GM12878 (cell line): ENCODE measurements around the gene LSP1.

ENCODE experiments used
- CREB1 ChIP-seq: IDR thresholded peaks from 2 replicates; pipeline ENCODE4 v1.6.1; 2012; ENCODE audit warnings: low read depth, mild to moderate bottlenecking, inconsistent platforms
- EP300 ChIP-seq, 2 experiments: fragments of 150-350 bp in 1 of 2; IDR thresholded peaks; 2 replicates each; pipeline ENCODE4 v1.6.1; 2011 to 2012; ENCODE audit warnings: low read depth in 2 of 2, low read length in 2 of 2, borderline replicate concordance in 1 of 2, improper control_type of control experiment in 1 of 2, inconsistent platforms in 1 of 2; ENCODE audit not compliant: control insufficient read depth in 1 of 2
- ESRRA ChIP-seq: IDR thresholded peaks from 2 replicates; pipeline ENCODE4 v1.6.1; 2012; ENCODE audit warnings: mild to moderate bottlenecking, low read length, improper control_type of control experiment
- POLR2AphosphoS2 ChIP-seq: IDR thresholded peaks from 2 replicates; pipeline ENCODE4 v1.6.1; 2011; ENCODE audit warnings: low read depth, mild to moderate bottlenecking, low read length, improper control_type of control experiment, moderate library complexity
- RBBP5 ChIP-seq: fragments of 200-600 bp; sonication (generic); conservative IDR thresholded peaks from 2 replicates; pipeline ENCODE4 v1.6.1; 2016
- SREBF2 ChIP-seq: IDR thresholded peaks from 2 replicates; pipeline ENCODE4 v1.6.1; 2012; ENCODE audit warnings: mild to moderate bottlenecking, low read length
- TAF1 ChIP-seq: IDR thresholded peaks from 2 replicates; pipeline ENCODE4 v1.6.1; 2011; ENCODE audit warnings: mild to moderate bottlenecking, low read depth, low read length, borderline replicate concordance
- TCF7 ChIP-seq: IDR thresholded peaks from 2 replicates; pipeline ENCODE4 v1.6.1; 2014; ENCODE audit warnings: antibody characterized with exemption, borderline replicate concordance
- YY1 ChIP-seq: IDR thresholded peaks from 2 replicates; pipeline ENCODE4 v1.6.1; 2011; ENCODE audit warnings: low read depth, mild to moderate bottlenecking, low read length
- ZBED1 ChIP-seq: IDR thresholded peaks from 2 replicates; pipeline ENCODE4 v1.6.1; 2016; ENCODE audit warnings: borderline replicate concordance
- ZNF274 ChIP-seq: IDR thresholded peaks from one replicate; pipeline ENCODE4 v1.8.0; 2011; ENCODE audit not compliant: insufficient read length, insufficient read depth
- TF ChIP-seq, protein P1 (sequence below): IDR thresholded peaks from 2 replicates; pipeline ENCODE4 v1.6.1; 2012; ENCODE audit warnings: low read depth, low read length, improper control_type of control experiment
- TF ChIP-seq, protein P2 (sequence below), 3 experiments: IDR thresholded peaks in 2 of 3; conservative IDR thresholded peaks in 1 of 3; 2 replicates each; pipeline ENCODE4 v1.5.1; 2011; ENCODE audit warnings: low read depth in 3 of 3, low read length in 3 of 3, mild to moderate bottlenecking in 3 of 3, control low read depth in 2 of 3, moderate library complexity in 2 of 3, inconsistent platforms in 1 of 3, mixed read lengths in 1 of 3; ENCODE audit not compliant: control insufficient read depth in 2 of 3, insufficient read depth in 1 of 3; ENCODE audit errors: extremely low read depth in 1 of 3

DNA sequence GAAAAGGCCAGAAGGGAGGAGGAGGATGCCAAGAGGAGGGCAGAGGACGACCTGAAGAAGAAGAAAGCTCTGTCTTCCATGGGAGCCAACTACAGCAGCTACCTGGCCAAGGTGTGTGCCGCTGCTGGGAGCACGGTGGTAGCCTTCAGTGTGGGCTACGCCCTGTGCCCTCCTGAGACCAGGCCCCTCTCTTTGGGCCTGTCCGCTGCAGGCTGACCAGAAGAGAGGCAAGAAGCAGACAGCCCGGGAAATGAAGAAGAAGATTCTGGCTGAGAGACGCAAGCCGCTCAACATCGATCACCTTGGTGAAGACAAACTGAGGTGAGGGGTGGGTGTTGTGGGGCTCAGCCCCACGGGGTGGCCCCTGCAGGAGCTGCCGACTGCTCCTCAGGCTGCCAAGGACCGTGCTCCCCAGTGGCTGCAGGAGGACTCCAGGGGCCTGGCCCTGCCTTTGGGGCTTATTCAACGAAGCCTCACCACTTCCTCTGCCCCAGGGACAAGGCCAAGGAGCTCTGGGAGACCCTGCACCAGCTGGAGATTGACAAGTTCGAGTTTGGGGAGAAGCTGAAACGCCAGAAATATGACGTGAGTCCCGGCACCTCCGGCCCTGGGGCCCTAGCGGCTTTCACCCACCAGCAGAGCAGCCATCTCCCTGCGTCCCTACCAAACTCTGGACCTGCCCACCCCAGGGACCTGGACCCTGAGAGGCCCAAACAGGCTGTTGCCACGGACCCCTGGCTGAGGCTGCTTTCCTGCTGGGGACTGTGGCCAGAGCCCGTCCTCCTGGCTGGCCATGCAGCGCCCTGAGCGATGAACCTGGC is 81.7 kb downstream of the LSP1 start:
- TF ChIP-seq, protein P1, sequence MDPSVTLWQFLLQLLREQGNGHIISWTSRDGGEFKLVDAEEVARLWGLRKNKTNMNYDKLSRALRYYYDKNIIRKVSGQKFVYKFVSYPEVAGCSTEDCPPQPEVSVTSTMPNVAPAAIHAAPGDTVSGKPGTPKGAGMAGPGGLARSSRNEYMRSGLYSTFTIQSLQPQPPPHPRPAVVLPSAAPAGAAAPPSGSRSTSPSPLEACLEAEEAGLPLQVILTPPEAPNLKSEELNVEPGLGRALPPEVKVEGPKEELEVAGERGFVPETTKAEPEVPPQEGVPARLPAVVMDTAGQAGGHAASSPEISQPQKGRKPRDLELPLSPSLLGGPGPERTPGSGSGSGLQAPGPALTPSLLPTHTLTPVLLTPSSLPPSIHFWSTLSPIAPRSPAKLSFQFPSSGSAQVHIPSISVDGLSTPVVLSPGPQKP = no peak
- TF ChIP-seq, protein P2, sequence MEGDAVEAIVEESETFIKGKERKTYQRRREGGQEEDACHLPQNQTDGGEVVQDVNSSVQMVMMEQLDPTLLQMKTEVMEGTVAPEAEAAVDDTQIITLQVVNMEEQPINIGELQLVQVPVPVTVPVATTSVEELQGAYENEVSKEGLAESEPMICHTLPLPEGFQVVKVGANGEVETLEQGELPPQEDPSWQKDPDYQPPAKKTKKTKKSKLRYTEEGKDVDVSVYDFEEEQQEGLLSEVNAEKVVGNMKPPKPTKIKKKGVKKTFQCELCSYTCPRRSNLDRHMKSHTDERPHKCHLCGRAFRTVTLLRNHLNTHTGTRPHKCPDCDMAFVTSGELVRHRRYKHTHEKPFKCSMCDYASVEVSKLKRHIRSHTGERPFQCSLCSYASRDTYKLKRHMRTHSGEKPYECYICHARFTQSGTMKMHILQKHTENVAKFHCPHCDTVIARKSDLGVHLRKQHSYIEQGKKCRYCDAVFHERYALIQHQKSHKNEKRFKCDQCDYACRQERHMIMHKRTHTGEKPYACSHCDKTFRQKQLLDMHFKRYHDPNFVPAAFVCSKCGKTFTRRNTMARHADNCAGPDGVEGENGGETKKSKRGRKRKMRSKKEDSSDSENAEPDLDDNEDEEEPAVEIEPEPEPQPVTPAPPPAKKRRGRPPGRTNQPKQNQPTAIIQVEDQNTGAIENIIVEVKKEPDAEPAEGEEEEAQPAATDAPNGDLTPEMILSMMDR (IDR thresholded peaks at IDR 0.05 in 2 of 3, conservative IDR thresholded peaks at IDR 0.05 in 1 of 3; ENCODE audit: control insufficient read depth in 2 of 3, extremely low read depth in 1 of 3, insufficient read depth in 1 of 3, low read depth in 3 of 3, low read length in 3 of 3) = no peak
- TF ChIP-seq RBBP5 = no peak
- no peak for TF ChIP-seq CREB1
- TF ChIP-seq POLR2AphosphoS2 = no peak
- TF ChIP-seq YY1 = no peak
- TF ChIP-seq EP300 (IDR thresholded peaks at IDR 0.05; ENCODE audit: borderline replicate concordance in 1 of 2, control insufficient read depth in 1 of 2, low read depth in 2 of 2, low read length in 2 of 2) = no peak
- TF ChIP-seq SREBF2 = no peak
- no peak for TF ChIP-seq ZBED1
- TF ChIP-seq TCF7 = no peak
- no peak for TF ChIP-seq ZNF274
- no peak for TF ChIP-seq ESRRA
- no peak for TF ChIP-seq TAF1
